SK-N-MC (cell line): ENCODE results near the gene GALNT6.

Source experiments
- EZH2 ChIP-seq: fragments of 200-600 bp; sonication (generic); IDR thresholded peaks from one replicate; pipeline ENCODE4 v1.6.1; 2017; ENCODE audit warnings: antibody characterized with exemption
- FOXP2 ChIP-seq: optimal IDR thresholded peaks from 2 replicates; pipeline ENCODE3; 2011; ENCODE audit warnings: mild to moderate bottlenecking, moderate library complexity; ENCODE audit not compliant: insufficient read depth; ENCODE audit errors: extremely low read length, control extremely low read depth

DNA sequence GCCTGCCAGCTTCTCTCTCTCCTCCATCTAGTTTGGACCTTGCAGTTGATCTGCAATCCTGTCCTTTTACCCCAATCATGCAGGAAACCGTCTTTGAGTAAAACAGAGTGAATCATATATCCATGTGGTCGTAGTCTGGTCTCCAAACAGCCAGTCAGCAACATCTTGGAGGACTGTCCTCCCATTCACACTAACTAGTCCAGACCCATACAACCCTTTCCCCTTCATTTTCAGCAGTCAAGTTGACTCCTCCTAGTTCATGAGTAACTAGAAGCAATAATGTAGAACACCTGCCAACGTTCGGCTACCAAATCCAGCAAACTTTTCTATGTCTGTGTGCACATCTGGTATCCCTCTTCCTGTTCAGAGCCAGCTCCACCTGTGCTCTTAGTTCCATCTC, 56.4 kb downstream of the GALNT6 start:
- TF ChIP-seq FOXP2, result no peak
- no peak for TF ChIP-seq EZH2
